Measurements from ENCODE around the gene RCN1.

The RCN1 gene

GRCh38 chr11:32088117-32088941 is 2.5 kb upstream of the RCN1 start (continued):
- TF ChIP-seq ZNF664 (tag by site-specific recombination; IDR thresholded peaks at IDR 0.05) (no peak), REPIN1 (tag by site-specific recombination; IDR thresholded peaks at IDR 0.05; ENCODE audit: low read depth) (no peak), ZNF350 (tag by site-specific recombination; IDR thresholded peaks at IDR 0.05) (no peak), ZNF114 (tag by site-specific recombination; IDR thresholded peaks at IDR 0.05) (no peak), ZNF707 (tag by site-specific recombination; IDR thresholded peaks at IDR 0.05) (no peak), ZNF549 (tag by site-specific recombination; IDR thresholded peaks at IDR 0.05) (no peak), ZNF133 (tag by site-specific recombination; IDR thresholded peaks at IDR 0.05) (no peak), ZNF701 (tag by site-specific recombination; IDR thresholded peaks at IDR 0.05) (no peak), EGR2 (tag by site-specific recombination; IDR thresholded peaks at IDR 0.05; ENCODE audit: low read depth) (peak; percentile 78), ZNF426 (tag by site-specific recombination; IDR thresholded peaks at IDR 0.05) (no peak), SP7 (tag by site-specific recombination; IDR thresholded peaks at IDR 0.05) (peak; percentile 49; the same call in 1 of the 2 replicates), ZNF837 (tag by site-specific recombination; IDR thresholded peaks at IDR 0.05) (no peak), ZNF776 (tag by site-specific recombination; IDR thresholded peaks at IDR 0.05; ENCODE audit: borderline replicate concordance) (no peak), PBX3 (CRISPR knock-in tag; IDR thresholded peaks at IDR 0.05) (no peak), ZNF23 (tag by site-specific recombination; IDR thresholded peaks at IDR 0.05; ENCODE audit: borderline replicate concordance) (no peak), ZNF510 (tag by site-specific recombination; IDR thresholded peaks at IDR 0.05; ENCODE audit: insufficient replicate concordance) (no peak), ZNF449 (tag by site-specific recombination; IDR thresholded peaks at IDR 0.05) (no peak), ZNF843 (tag by site-specific recombination; IDR thresholded peaks at IDR 0.05) (peak; percentile 16; the same call in 1 of the 2 replicates), ZNF423 (tag by site-specific recombination; IDR thresholded peaks at IDR 0.05) (0 out of 2 replicates have a peak, but pooled peaks have one; percentile 9), ZNF366 (tag by site-specific recombination; conservative IDR thresholded peaks at IDR 0.05) (peak; percentile 65), ZNF585B (tag by site-specific recombination; IDR thresholded peaks at IDR 0.05) (no peak), ZNF174 (tag by site-specific recombination; IDR thresholded peaks at IDR 0.05) (no peak), GLIS2 (tag by site-specific recombination; IDR thresholded peaks at IDR 0.05) (no peak), ZNF16 (tag by site-specific recombination; IDR thresholded peaks at IDR 0.05; ENCODE audit: low read depth) (no peak), MYNN (tag by site-specific recombination; IDR thresholded peaks at IDR 0.05; ENCODE audit: borderline replicate concordance) (no peak), ZFP37 (tag by site-specific recombination; IDR thresholded peaks at IDR 0.05) (no peak), SP3 (tag by site-specific recombination; IDR thresholded peaks at IDR 0.05) (no peak), ZNF560 (tag by site-specific recombination; IDR thresholded peaks at IDR 0.05; ENCODE audit: borderline replicate concordance) (no peak), ZNF768 (tag by site-specific recombination; IDR thresholded peaks at IDR 0.05) (no peak), ZNF211 (tag by site-specific recombination; IDR thresholded peaks at IDR 0.05; ENCODE audit: low read depth) (no peak), TCF7L2 (IDR thresholded peaks at IDR 0.05; ENCODE audit: borderline replicate concordance, low read depth, low read length) (no peak), MZF1 (tag by site-specific recombination; IDR thresholded peaks at IDR 0.05; ENCODE audit: borderline replicate concordance) (no peak)
- TF ChIP-seq, protein P1, sequence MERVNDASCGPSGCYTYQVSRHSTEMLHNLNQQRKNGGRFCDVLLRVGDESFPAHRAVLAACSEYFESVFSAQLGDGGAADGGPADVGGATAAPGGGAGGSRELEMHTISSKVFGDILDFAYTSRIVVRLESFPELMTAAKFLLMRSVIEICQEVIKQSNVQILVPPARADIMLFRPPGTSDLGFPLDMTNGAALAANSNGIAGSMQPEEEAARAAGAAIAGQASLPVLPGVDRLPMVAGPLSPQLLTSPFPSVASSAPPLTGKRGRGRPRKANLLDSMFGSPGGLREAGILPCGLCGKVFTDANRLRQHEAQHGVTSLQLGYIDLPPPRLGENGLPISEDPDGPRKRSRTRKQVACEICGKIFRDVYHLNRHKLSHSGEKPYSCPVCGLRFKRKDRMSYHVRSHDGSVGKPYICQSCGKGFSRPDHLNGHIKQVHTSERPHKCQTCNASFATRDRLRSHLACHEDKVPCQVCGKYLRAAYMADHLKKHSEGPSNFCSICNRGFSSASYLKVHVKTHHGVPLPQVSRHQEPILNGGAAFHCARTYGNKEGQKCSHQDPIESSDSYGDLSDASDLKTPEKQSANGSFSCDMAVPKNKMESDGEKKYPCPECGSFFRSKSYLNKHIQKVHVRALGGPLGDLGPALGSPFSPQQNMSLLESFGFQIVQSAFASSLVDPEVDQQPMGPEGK (tag by site-specific recombination; IDR thresholded peaks at IDR 0.05) = no peak; the same call in 1 of the 2 replicates
- TF ChIP-seq, protein P2, sequence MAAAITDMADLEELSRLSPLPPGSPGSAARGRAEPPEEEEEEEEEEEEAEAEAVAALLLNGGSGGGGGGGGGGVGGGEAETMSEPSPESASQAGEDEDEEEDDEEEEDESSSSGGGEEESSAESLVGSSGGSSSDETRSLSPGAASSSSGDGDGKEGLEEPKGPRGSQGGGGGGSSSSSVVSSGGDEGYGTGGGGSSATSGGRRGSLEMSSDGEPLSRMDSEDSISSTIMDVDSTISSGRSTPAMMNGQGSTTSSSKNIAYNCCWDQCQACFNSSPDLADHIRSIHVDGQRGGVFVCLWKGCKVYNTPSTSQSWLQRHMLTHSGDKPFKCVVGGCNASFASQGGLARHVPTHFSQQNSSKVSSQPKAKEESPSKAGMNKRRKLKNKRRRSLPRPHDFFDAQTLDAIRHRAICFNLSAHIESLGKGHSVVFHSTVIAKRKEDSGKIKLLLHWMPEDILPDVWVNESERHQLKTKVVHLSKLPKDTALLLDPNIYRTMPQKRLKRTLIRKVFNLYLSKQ (tag by site-specific recombination; IDR thresholded peaks at IDR 0.05; ENCODE audit: borderline replicate concordance) = no peak
